Transverse colon (tissue), 4 donors: Measurements from ENCODE around the gene NPIPA1.
"Not testable (repeated sequence)": the region's sequence is repeated elsewhere in the genome, so short reads cannot be mapped to it uniquely, and the experiment has no call there.

Source experiments
- CTCF ChIP-seq, 5 experiments: fragments of 200-600 bp in 3 of 5; fragments of 450-650 bp in 2 of 5; sonication (generic) in 3 of 5; IDR thresholded peaks; 1 replicate in 2 of 5; 2 replicates in 3 of 5; pipeline ENCODE4 v1.5.1; 2016 to 2017; ENCODE audit warnings: antibody characterized with exemption in 5 of 5, inconsistent platforms in 3 of 5, mild to moderate bottlenecking in 2 of 5, moderate library complexity in 1 of 5
- POLR2AphosphoS5 ChIP-seq, 3 donors: sonication (generic); formaldehyde crosslinking; IDR thresholded peaks; one replicate each; pipeline ENCODE4 v1.6.1; 2016; ENCODE audit warnings: antibody characterized with exemption in 3 of 3

GRCh38 chr16:14996702-14997101 is 59.5 kb downstream of the NPIPA1 start:
- not testable (repeated sequence) for TF ChIP-seq CTCF, POLR2AphosphoS5 (IDR thresholded peaks at IDR 0.05)
